Camera-type eye (tissue), 1 donor: ENCODE data around the gene OR10V1. TPM values are rescaled to one million over a fixed set of nuclear protein-coding genes. Genes with fewer than 3 reads are reported as not detected.

Experiments used
- total RNA-seq: library from RNA; depleted of rRNA; stranded (reverse); fragments of >200 nt; gene quantifications from one replicate; pipeline ENCODE4 v1.2.3, GENCODE V29; 2014

OR10V1 gene, protein sequence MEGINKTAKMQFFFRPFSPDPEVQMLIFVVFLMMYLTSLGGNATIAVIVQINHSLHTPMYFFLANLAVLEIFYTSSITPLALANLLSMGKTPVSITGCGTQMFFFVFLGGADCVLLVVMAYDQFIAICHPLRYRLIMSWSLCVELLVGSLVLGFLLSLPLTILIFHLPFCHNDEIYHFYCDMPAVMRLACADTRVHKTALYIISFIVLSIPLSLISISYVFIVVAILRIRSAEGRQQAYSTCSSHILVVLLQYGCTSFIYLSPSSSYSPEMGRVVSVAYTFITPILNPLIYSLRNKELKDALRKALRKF
- total RNA-seq: not detected

GRCh38 chr11:59713745-59714144 lies at the start of gene OR10V1:
Gene OR10V1 (minus strand): TSS chr11:59713845. CDS start chr11:59713845, 0 bp downstream.

GRCh38 chr11:59754859-59755700 lies 41.4 kb upstream of the OR10V1 start, which contains the start of gene STX3:
Gene STX3 (plus strand): TSS chr11:59755376. CDS start chr11:59755606, 230 bp downstream.

DNA sequence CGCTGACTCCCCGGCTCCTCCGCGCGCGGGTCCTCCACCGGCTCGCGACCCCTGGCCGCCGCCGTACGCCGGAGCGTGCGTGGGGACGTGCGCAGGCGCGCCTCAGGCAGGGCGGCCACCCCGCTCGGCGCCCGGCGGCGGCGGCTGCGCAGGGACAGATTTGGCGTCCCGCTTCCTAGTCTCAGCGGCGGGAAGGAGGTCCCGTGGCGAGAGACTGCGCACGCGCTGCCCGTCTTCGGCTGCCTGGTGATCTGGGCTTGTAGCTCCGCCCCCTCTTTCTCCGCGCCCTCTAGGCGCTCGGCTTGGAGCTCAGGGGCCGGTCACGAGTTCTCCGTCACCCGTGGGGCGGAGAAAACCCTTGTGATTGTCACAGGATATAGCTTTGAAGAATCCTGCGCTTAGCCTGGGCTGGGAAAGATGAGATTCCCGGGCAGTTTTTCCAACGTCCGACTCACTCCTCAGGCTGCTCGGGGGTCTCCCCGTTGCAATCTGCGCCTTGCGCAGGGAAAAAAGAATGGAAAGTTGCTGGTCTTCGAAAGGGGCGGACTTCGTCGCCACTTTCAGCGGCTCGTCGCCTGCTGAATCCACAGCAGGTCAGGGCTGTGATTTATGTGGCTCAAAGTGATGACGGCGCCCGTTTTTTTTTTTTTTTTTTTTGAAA lies 44.6 kb downstream of the OR10V1 start, which contains the start of gene PATL1:
PATL1 (minus strand) TSS at position 88 of the 661 bp plus-strand sequence. CDS start 142 bp downstream, outside the sequence.

Other genes starting within 250 kb of the OR10V1 start
- gene OR4D10, start 240.5 kb downstream of the OR10V1 start, total RNA-seq: not detected
- gene OR4D11, start 210.3 kb downstream of the OR10V1 start, total RNA-seq: not detected
- not detected for gene OR4D9, start 202.3 kb downstream of the OR10V1 start, total RNA-seq
- gene OSBP, start 98.1 kb downstream of the OR10V1 start, total RNA-seq: 50.8 TPM
- gene PATL1, start 44.8 kb downstream of the OR10V1 start, total RNA-seq: 15.5 TPM
- 129 TPM for gene STX3, start 41.5 kb upstream of the OR10V1 start, total RNA-seq
- 35.3 TPM for gene MRPL16, start 96.9 kb upstream of the OR10V1 start, total RNA-seq
- not detected for gene CBLIF, start 131.7 kb upstream of the OR10V1 start, total RNA-seq
- 11.8 TPM for gene TCN1, start 152.6 kb upstream of the OR10V1 start, total RNA-seq
- not detected for gene OOSP3, start 164.9 kb upstream of the OR10V1 start, total RNA-seq
- not detected for gene OOSP1, start 224.6 kb upstream of the OR10V1 start, total RNA-seq